Measurements from ENCODE around the gene EPB41L5.

GRCh38 chr2:120066800-120067547, 54.1 kb downstream of the EPB41L5 start:
- TF ChIP-seq CTCF (IDR thresholded peaks at IDR 0.05) (no peak), POLR2A (IDR thresholded peaks at IDR 0.05) (no peak)
